Esophagus squamous epithelium (tissue), 4 donors: ENCODE results near the gene TTF2.

Source experiments
- POLR2A ChIP-seq, 4 donors: fragments of 450-650 bp; IDR thresholded peaks; one replicate each; pipeline ENCODE4 v1.6.1; 2017; ENCODE audit warnings: antibody characterized with exemption in 4 of 4, mild to moderate bottlenecking in 4 of 4, moderate library complexity in 3 of 4
- TF ChIP-seq, protein P1 (sequence below), 6 experiments: fragments of 450-650 bp in 4 of 6; fragments of 200-600 bp in 2 of 6; sonication (generic) in 2 of 6; IDR thresholded peaks; one replicate each; pipeline ENCODE4 v1.5.1; 2016 to 2019; ENCODE audit warnings: antibody characterized with exemption in 6 of 6, mild to moderate bottlenecking in 4 of 6, moderate library complexity in 4 of 6

DNA sequence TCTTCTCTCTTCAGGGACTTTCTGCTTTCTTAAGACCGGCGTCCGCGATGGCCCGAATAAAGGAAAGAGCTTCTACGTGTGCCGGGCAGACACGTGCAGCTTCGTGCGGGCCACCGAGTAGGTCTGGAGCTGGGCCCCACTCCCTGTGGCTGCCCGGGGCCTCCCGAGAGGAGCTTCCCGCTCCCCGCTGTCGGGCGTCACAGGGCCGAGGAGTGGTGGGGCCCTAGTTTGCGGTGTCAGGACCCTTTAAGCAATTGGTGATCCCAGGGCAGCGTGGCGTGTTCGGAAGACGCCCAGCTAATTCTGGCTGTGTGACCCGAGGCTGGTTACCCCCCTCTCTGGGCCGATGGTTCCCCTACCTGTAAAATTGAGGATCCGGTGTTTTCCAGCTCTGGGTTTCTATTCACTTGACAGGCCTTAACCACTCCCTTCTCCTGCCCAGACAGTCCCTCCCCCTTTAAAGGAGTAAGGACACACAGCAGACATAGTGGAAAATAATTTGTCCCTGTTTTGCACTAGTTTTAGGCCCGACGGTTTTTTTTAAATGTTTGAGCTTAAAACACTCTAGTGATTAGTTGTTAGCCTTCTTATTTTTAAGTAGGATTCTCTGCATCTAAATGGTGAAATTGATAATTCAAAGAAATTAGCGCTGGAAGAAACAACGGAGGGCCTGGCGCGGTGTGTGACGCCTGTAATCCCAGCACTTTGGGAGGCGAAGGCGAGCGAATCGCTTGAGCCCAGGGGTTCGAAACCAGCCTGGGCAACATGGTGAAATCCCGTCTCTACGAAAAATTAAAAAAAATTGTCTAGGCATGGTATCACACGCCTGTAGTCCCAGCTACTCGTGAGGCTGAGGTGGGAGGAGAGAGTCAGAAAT is 553 bp downstream of the TTF2 start:
- TF ChIP-seq, protein P1, sequence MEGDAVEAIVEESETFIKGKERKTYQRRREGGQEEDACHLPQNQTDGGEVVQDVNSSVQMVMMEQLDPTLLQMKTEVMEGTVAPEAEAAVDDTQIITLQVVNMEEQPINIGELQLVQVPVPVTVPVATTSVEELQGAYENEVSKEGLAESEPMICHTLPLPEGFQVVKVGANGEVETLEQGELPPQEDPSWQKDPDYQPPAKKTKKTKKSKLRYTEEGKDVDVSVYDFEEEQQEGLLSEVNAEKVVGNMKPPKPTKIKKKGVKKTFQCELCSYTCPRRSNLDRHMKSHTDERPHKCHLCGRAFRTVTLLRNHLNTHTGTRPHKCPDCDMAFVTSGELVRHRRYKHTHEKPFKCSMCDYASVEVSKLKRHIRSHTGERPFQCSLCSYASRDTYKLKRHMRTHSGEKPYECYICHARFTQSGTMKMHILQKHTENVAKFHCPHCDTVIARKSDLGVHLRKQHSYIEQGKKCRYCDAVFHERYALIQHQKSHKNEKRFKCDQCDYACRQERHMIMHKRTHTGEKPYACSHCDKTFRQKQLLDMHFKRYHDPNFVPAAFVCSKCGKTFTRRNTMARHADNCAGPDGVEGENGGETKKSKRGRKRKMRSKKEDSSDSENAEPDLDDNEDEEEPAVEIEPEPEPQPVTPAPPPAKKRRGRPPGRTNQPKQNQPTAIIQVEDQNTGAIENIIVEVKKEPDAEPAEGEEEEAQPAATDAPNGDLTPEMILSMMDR (IDR thresholded peaks at IDR 0.05) = no peak
- no peak for TF ChIP-seq POLR2A (IDR thresholded peaks at IDR 0.05)
